HCEC 1CT (cell line): ENCODE data around the gene IL22RA1.

Experiments used
- DNase-seq: peaks from one replicate; pipeline ENCODE4 v3.0.0-alpha.2; 2017

Gene IL22RA1

GRCh38 chr1:24069817-24070216 is 73.1 kb downstream of the IL22RA1 start:
- no peak for DNase-seq
